ENCODE results near the gene ZFAND2A. TPM values are rescaled to one million over a fixed set of nuclear protein-coding genes. Genes with fewer than 3 reads are reported as not detected.
A peak's percentile ranks its signal among the peaks of the same experiment; 100 is the strongest.
"Not testable (repeated sequence)": the region's sequence is repeated elsewhere in the genome, so short reads cannot be mapped to it uniquely, and the experiment has no call there.

The ZFAND2A gene
- total and polyA plus RNA-seq, 2 donors (not counting 3 experiments of a cell fraction or from before 2014, with no cell fraction given): 31.8 to 40.6 TPM

- H3K27me3 ChIP-seq (ENCODE audit: control insufficient read depth in 2 of 2, insufficient read depth in 2 of 2, low read length in 2 of 2); BruUV-seq (replicated peaks); H3K4me3 ChIP-seq (replicated peaks in 1 of 3; ENCODE audit: insufficient read depth in 1 of 3, low read depth in 1 of 3, low read length in 3 of 3); H3K79me2 ChIP-seq (ENCODE audit: control insufficient read depth, insufficient read depth, low read length); dilution Hi-C loops (cut with MboI; ENCODE audit: extremely low pct_ligation_motif_present, low sequenced_read_pairs); H3K4me2 ChIP-seq (ENCODE audit: insufficient read depth, low read length); DNase-seq (ENCODE audit: low read depth, low spot score); H3K9me3 ChIP-seq (replicated peaks; ENCODE audit: control insufficient read depth, insufficient read depth, low read length); H3K36me3 ChIP-seq (ENCODE audit: control insufficient read depth in 2 of 2, extremely low read depth in 1 of 2, insufficient read depth in 2 of 2, low read length in 2 of 2); intact Hi-C loops (cut with micrococcal nuclease); FAIRE-seq; POLR2A ChIA-PET; H4K20me1 ChIP-seq (replicated peaks; ENCODE audit: control insufficient read depth, extremely low read depth, insufficient read depth, low read length); H3K4me1 ChIP-seq (ENCODE audit: control insufficient read depth, extremely low read depth, insufficient read depth, low read length); H3K9ac ChIP-seq (replicated peaks; ENCODE audit: extremely low read depth, insufficient read depth, low read length); H3K27ac ChIP-seq (ENCODE audit: insufficient read depth, low read depth, low read length); H3K9me1 ChIP-seq (replicated peaks; ENCODE audit: control insufficient read depth, extremely low read depth, insufficient read depth, low read length); H2AFZ ChIP-seq (ENCODE audit: low read depth, low read length): not testable (repeated sequence)
- CTCF ChIA-PET: interaction anchor here (1.1 to 1.2 kb wide), 2 partner anchors 8 to 14 kb away, joined by 3 to 8 read pairs; no protein-coding TSS in a partner anchor
- peak; percentile 1 for TF ChIP-seq JUN (IDR thresholded peaks at IDR 0.05; ENCODE audit: borderline replicate concordance, insufficient read depth, insufficient read length, low read depth)
Observed at GRCh38 chr7:1115171-1116045, 44.6 kb downstream of the ZFAND2A start.

- BruUV-seq (replicated peaks): no TSS peak
- TF ChIP-seq JUN (IDR thresholded peaks at IDR 0.05; ENCODE audit: borderline replicate concordance, insufficient read depth, insufficient read length, low read depth): no peak
- no peak for TF ChIP-seq MAX (IDR thresholded peaks at IDR 0.05; ENCODE audit: insufficient read depth, insufficient read length)
- TF ChIP-seq POLR2A (IDR thresholded peaks at IDR 0.05; ENCODE audit: low read depth, low read length): no peak
- no peak for TF ChIP-seq POLR2AphosphoS5 (IDR thresholded peaks at IDR 0.05; ENCODE audit: insufficient read depth, low read depth, low read length)
- no peak for TF ChIP-seq FOS (IDR thresholded peaks at IDR 0.05; ENCODE audit: borderline replicate concordance, insufficient read depth, low read length)
- no peak for TF ChIP-seq EZH2 (IDR thresholded peaks at IDR 0.05; ENCODE audit: borderline replicate concordance, low read depth, low read length, severe bottlenecking)
- no peak for TF ChIP-seq MYC (IDR thresholded peaks at IDR 0.05; ENCODE audit: low read depth, low read length)
- TF ChIP-seq GATA2 (IDR thresholded peaks at IDR 0.05; ENCODE audit: insufficient read depth, insufficient read length, low read depth, low read length): no peak
- no peak for TF ChIP-seq CTCF (IDR thresholded peaks at IDR 0.05; ENCODE audit: extremely low read depth in 1 of 2, insufficient read depth in 1 of 2, low read depth in 1 of 2, low read length in 2 of 2)
Observed at GRCh38 chr7:1114505-1114904, 45.5 kb downstream of the ZFAND2A start.

More at GRCh38 chr7:1114505-1114904, 45.5 kb downstream of the ZFAND2A start:
- Histone ChIP-seq H4K20me1 (replicated peaks; ENCODE audit: control insufficient read depth, extremely low read depth, insufficient read depth, low read length) (no peaks in the 10 kb centered on the region), H3K4me1 (ENCODE audit: control insufficient read depth, extremely low read depth, insufficient read depth, low read length) (peaks cover 7% of the 10 kb centered on the region), H3K4me3 (replicated peaks in 1 of 3; ENCODE audit: insufficient read depth in 1 of 3, low read depth in 1 of 3, low read length in 3 of 3) (no peak overlapping the region), H3K27ac (ENCODE audit: insufficient read depth, low read depth, low read length) (no peak overlapping the region), H3K9me1 (replicated peaks; ENCODE audit: control insufficient read depth, extremely low read depth, insufficient read depth, low read length) (no peaks in the 10 kb centered on the region), H3K9ac (replicated peaks; ENCODE audit: extremely low read depth, insufficient read depth, low read length) (no peak overlapping the region), H3K79me2 (ENCODE audit: control insufficient read depth, insufficient read depth, low read length) (no peaks in the 10 kb centered on the region), H3K4me2 (ENCODE audit: insufficient read depth, low read length) (no peak overlapping the region), H2AFZ (ENCODE audit: low read depth, low read length) (no peak overlapping the region), H3K36me3 (ENCODE audit: control insufficient read depth in 2 of 2, extremely low read depth in 1 of 2, insufficient read depth in 2 of 2, low read length in 2 of 2) (no peaks in the 10 kb centered on the region), H3K9me3 (replicated peaks; ENCODE audit: control insufficient read depth, insufficient read depth, low read length) (no peaks in the 10 kb centered on the region), H3K27me3 (ENCODE audit: control insufficient read depth in 2 of 2, insufficient read depth in 2 of 2, low read length in 2 of 2) (no peaks in the 10 kb centered on the region)
- POLR2A ChIA-PET: no interaction called here
- FAIRE-seq (no peak), DNase-seq (ENCODE audit: low read depth, low spot score) (no peak)
- dilution Hi-C loops (cut with MboI; ENCODE audit: extremely low pct_ligation_motif_present, low sequenced_read_pairs): no loop called here
- intact Hi-C loops (cut with micrococcal nuclease): no loop called here
- CTCF ChIA-PET: interaction anchor here (1.1 to 3.1 kb wide), 3 partner anchors 9 to 28 kb away, joined by 3 to 11 read pairs (median 8); partner anchors contain the start of gene GPER1
